KOPT-K1 (cell line): ENCODE results near the gene RIMS1.

Source experiments
- H3K27ac ChIP-seq: fragments of 200-600 bp; sonication (generic); 2 replicates; pipeline ENCODE4 v1.5.1; 2016; ENCODE audit warnings: antibody characterized with exemption, mild to moderate bottlenecking, low read depth, low read length; ENCODE audit not compliant: poor library complexity, severe bottlenecking
- H3K36me3 ChIP-seq: fragments of 200-600 bp; sonication (generic); 2 replicates; pipeline ENCODE4 v1.5.1; 2017; ENCODE audit warnings: antibody characterized with exemption, mild to moderate bottlenecking, low read length, moderate library complexity; ENCODE audit not compliant: insufficient read depth
- H3K9me3 ChIP-seq: fragments of 200-600 bp; sonication (generic); 2 replicates; pipeline ENCODE4 v1.5.1; 2017; ENCODE audit warnings: antibody characterized with exemption, low read length, mild to moderate bottlenecking; ENCODE audit not compliant: insufficient read depth, poor library complexity, severe bottlenecking

RIMS1 gene

GRCh38 chr6:72350296-72350881 lies 464.0 kb downstream of the RIMS1 start:
- no peaks in the 10 kb centered on the region for H3K36me3 ChIP-seq
- no peaks in the 10 kb centered on the region for H3K9me3 ChIP-seq
- no peak overlapping the region for H3K27ac ChIP-seq

- Histone ChIP-seq H3K9me3 (no peaks in the 10 kb centered on the region), H3K27ac (no peak overlapping the region), H3K36me3 (no peaks in the 10 kb centered on the region)
These were observed 477.7 kb downstream of the RIMS1 start for GRCh38 chr6:72363844-72364740.

GRCh38 chr6:72365773-72366172 lies 479.4 kb downstream of the RIMS1 start:
- Histone ChIP-seq H3K27ac (no peak overlapping the region), H3K9me3 (no peaks in the 10 kb centered on the region), H3K36me3 (no peaks in the 10 kb centered on the region)

- H3K9me3 ChIP-seq = no peaks in the 10 kb centered on the region
- H3K27ac ChIP-seq = no peak overlapping the region
- H3K36me3 ChIP-seq = no peaks in the 10 kb centered on the region
These were observed 481.1 kb downstream of the RIMS1 start for GRCh38 chr6:72367439-72367838.

- Histone ChIP-seq H3K9me3 (no peaks in the 10 kb centered on the region), H3K27ac (no peak overlapping the region)
These were observed 485.1 kb downstream of the RIMS1 start for GRCh38 chr6:72371473-72371872.

GRCh38 chr6:72374172-72374571 lies 487.8 kb downstream of the RIMS1 start:
- Histone ChIP-seq H3K9me3 (no peaks in the 10 kb centered on the region), H3K36me3 (no peaks in the 10 kb centered on the region), H3K27ac (no peak overlapping the region)

More at GRCh38 chr6:72371473-72371872, 485.1 kb downstream of the RIMS1 start:
- H3K36me3 ChIP-seq = no peaks in the 10 kb centered on the region

GRCh38 chr6:72374857-72375256 lies 488.5 kb downstream of the RIMS1 start:
- no peak overlapping the region for H3K27ac ChIP-seq
- H3K9me3 ChIP-seq = no peaks in the 10 kb centered on the region

GRCh38 chr6:72376736-72377135 lies 490.4 kb downstream of the RIMS1 start:
- Histone ChIP-seq H3K27ac (no peak overlapping the region), H3K36me3 (no peaks in the 10 kb centered on the region), H3K9me3 (no peaks in the 10 kb centered on the region)

More at GRCh38 chr6:72374857-72375256, 488.5 kb downstream of the RIMS1 start:
- H3K36me3 ChIP-seq = no peaks in the 10 kb centered on the region

- no peaks in the 10 kb centered on the region for H3K9me3 ChIP-seq
- H3K27ac ChIP-seq = no peak overlapping the region
These were observed 494.7 kb downstream of the RIMS1 start for GRCh38 chr6:72381076-72381475.

GRCh38 chr6:72382602-72383529 lies 496.5 kb downstream of the RIMS1 start:
- H3K27ac ChIP-seq = no peak overlapping the region

More at GRCh38 chr6:72381076-72381475, 494.7 kb downstream of the RIMS1 start:
- no peaks in the 10 kb centered on the region for H3K36me3 ChIP-seq

GRCh38 chr6:72386324-72386723 lies 500.0 kb downstream of the RIMS1 start:
- Histone ChIP-seq H3K27ac (no peak overlapping the region), H3K9me3 (no peaks in the 10 kb centered on the region), H3K36me3 (no peaks in the 10 kb centered on the region)

More at GRCh38 chr6:72382602-72383529, 496.5 kb downstream of the RIMS1 start:
- Histone ChIP-seq H3K9me3 (no peaks in the 10 kb centered on the region), H3K36me3 (no peaks in the 10 kb centered on the region)

GRCh38 chr6:72389698-72390097 lies 503.3 kb downstream of the RIMS1 start:
- H3K27ac ChIP-seq = no peak overlapping the region
- no peaks in the 10 kb centered on the region for H3K36me3 ChIP-seq
- H3K9me3 ChIP-seq = no peaks in the 10 kb centered on the region

GRCh38 chr6:72390548-72390947 lies 504.2 kb downstream of the RIMS1 start:
- H3K9me3 ChIP-seq = no peaks in the 10 kb centered on the region

GRCh38 chr6:72401865-72402264 lies 515.5 kb downstream of the RIMS1 start:
- H3K9me3 ChIP-seq = no peaks in the 10 kb centered on the region
- H3K27ac ChIP-seq = no peak overlapping the region
- no peaks in the 10 kb centered on the region for H3K36me3 ChIP-seq

More at GRCh38 chr6:72390548-72390947, 504.2 kb downstream of the RIMS1 start:
- no peaks in the 10 kb centered on the region for H3K36me3 ChIP-seq
- H3K27ac ChIP-seq = no peak overlapping the region

GRCh38 chr6:72403413-72403812 lies 517.1 kb downstream of the RIMS1 start:
- H3K27ac ChIP-seq = no peak overlapping the region
- H3K9me3 ChIP-seq = no peaks in the 10 kb centered on the region
- H3K36me3 ChIP-seq = no peaks in the 10 kb centered on the region
